Neural cell (in vitro differentiated cells): Measurements from ENCODE around the gene IL12B. TPM values are rescaled to one million over a fixed set of nuclear protein-coding genes. Genes with fewer than 3 reads are reported as not detected.
"Not testable (repeated sequence)": the region's sequence is repeated elsewhere in the genome, so short reads cannot be mapped to it uniquely, and the experiment has no call there.

ENCODE experiments used
- H2AFZ ChIP-seq: fragments of 200-600, 300-800 bp; sonication (generic), shearing (Covaris generic); 2 replicates; pipeline ENCODE4 v1.6.0; 2014; ENCODE audit warnings: low read depth, mild to moderate bottlenecking, antibody characterized with exemption, low read length, moderate library complexity
- H3F3A ChIP-seq: fragments of 200-600 bp; shearing (Covaris generic); 2 replicates; pipeline ENCODE4 v1.6.1; 2016; ENCODE audit warnings: mild to moderate bottlenecking, moderate library complexity, mixed read lengths, antibody characterized with exemption, low read length; ENCODE audit not compliant: insufficient read depth, poor library complexity, severe bottlenecking
- H3K27ac ChIP-seq: fragments of 200-600, 300-800 bp; sonication (generic), shearing (Covaris generic); 2 replicates; pipeline ENCODE4 v1.5.1; 2014; ENCODE audit warnings: mild to moderate bottlenecking, low read length, moderate library complexity
- H3K27me3 ChIP-seq: fragments of 300-800, 200-600 bp; sonication (generic), shearing (Covaris generic); 2 replicates; pipeline ENCODE4 v1.6.0; 2014; ENCODE audit warnings: mild to moderate bottlenecking, low read depth, low read length, moderate library complexity; ENCODE audit not compliant: insufficient read depth
- H3K36me3 ChIP-seq: fragments of 300-800, 200-600 bp; sonication (generic), shearing (Covaris generic); 2 replicates; pipeline ENCODE4 v1.5.1; 2014; ENCODE audit warnings: mild to moderate bottlenecking, antibody characterized with exemption, low read length, moderate library complexity; ENCODE audit not compliant: insufficient read depth
- H3K4me2 ChIP-seq: fragments of 300-800, 200-600 bp; sonication (generic), shearing (Covaris generic); 2 replicates; pipeline ENCODE4 v1.6.0; 2014; ENCODE audit warnings: mild to moderate bottlenecking, low read length
- H3K4me3 ChIP-seq: fragments of 300-800, 200-600 bp; sonication (generic), shearing (Covaris generic); 2 replicates; pipeline ENCODE4 v1.5.1; 2014; ENCODE audit warnings: mild to moderate bottlenecking, low read length, moderate library complexity
- H3K79me2 ChIP-seq: fragments of 200-600 bp; shearing (Covaris generic); replicated peaks from 2 replicates; pipeline ENCODE4 v1.6.0; 2014; ENCODE audit warnings: mild to moderate bottlenecking, low read length, moderate library complexity; ENCODE audit not compliant: insufficient read depth
- H3K9ac ChIP-seq: fragments of 300-800, 200-600 bp; sonication (generic), shearing (Covaris generic); 2 replicates; pipeline ENCODE4 v1.6.1; 2016; ENCODE audit warnings: mild to moderate bottlenecking, low read length, mixed read lengths
- H3K9me2 ChIP-seq: fragments of 200-600 bp; shearing (Covaris generic); 2 replicates; pipeline ENCODE4 v1.6.1; 2016; ENCODE audit warnings: mild to moderate bottlenecking, low read length, mixed read lengths; ENCODE audit not compliant: insufficient read depth
- H3K9me3 ChIP-seq: fragments of 200-600, 300-800 bp; sonication (generic), shearing (Covaris generic); 2 replicates; pipeline ENCODE4 v1.6.1; 2016; ENCODE audit warnings: mild to moderate bottlenecking, mixed run types, low read length, moderate library complexity, mixed read lengths
- H4K20me1 ChIP-seq: fragments of 200-600 bp; shearing (Covaris generic); 2 replicates; pipeline ENCODE4 v1.6.1; 2016; ENCODE audit warnings: mild to moderate bottlenecking, mixed run types; ENCODE audit not compliant: insufficient read depth
- CTCF ChIP-seq: fragments of 450-650 bp; IDR thresholded peaks from 2 replicates; pipeline ENCODE4 v1.5.1; 2014; ENCODE audit warnings: antibody characterized with exemption, mild to moderate bottlenecking, moderate library complexity; ENCODE audit not compliant: poor library complexity, severe bottlenecking
- EP300 ChIP-seq: fragments of 450-650 bp; conservative IDR thresholded peaks from 2 replicates; pipeline ENCODE4 v1.6.1; 2014; ENCODE audit warnings: antibody characterized with exemption, mild to moderate bottlenecking, moderate library complexity; ENCODE audit not compliant: poor library complexity, severe bottlenecking
- EZH2 ChIP-seq: fragments of 200-600, 300-800 bp; shearing (Covaris generic), sonication (generic); IDR thresholded peaks from 2 replicates; pipeline ENCODE4 v1.6.1; 2014; ENCODE audit warnings: antibody characterized with exemption, low read length, borderline replicate concordance, mild to moderate bottlenecking; ENCODE audit not compliant: insufficient read depth, poor library complexity, severe bottlenecking
- MXI1 ChIP-seq: fragments of 450-650 bp; conservative IDR thresholded peaks from 2 replicates; pipeline ENCODE4 v1.6.1; 2014; ENCODE audit warnings: antibody characterized with exemption, mild to moderate bottlenecking; ENCODE audit not compliant: poor library complexity, severe bottlenecking
- POLR2AphosphoS5 ChIP-seq: IDR thresholded peaks from 2 replicates; pipeline ENCODE4 v1.6.1; 2012
- RAD21 ChIP-seq: fragments of 450-650 bp; conservative IDR thresholded peaks from 2 replicates; pipeline ENCODE4 v1.6.1; 2014; ENCODE audit warnings: antibody characterized with exemption, mild to moderate bottlenecking, moderate library complexity
- REST ChIP-seq: IDR thresholded peaks from 2 replicates; pipeline ENCODE4 v1.6.1; 2012; ENCODE audit warnings: borderline replicate concordance
- SMC3 ChIP-seq: fragments of 450-650 bp; conservative IDR thresholded peaks from 2 replicates; pipeline ENCODE4 v1.6.1; 2014; ENCODE audit warnings: antibody characterized with exemption, mild to moderate bottlenecking, moderate library complexity; ENCODE audit not compliant: poor library complexity
- TAF1 ChIP-seq: IDR thresholded peaks from 2 replicates; pipeline ENCODE4 v1.6.1; 2012; ENCODE audit warnings: low read depth
- polyA minus RNA-seq: library from RNA; depleted of rRNA, polyadenylated mRNA; stranded (reverse); fragments of >200 nt; gene quantifications from 2 replicates; pipeline ENCODE4 v1.2.3, GENCODE V29; 2014
- polyA plus RNA-seq: library from polyadenylated mRNA; depleted of rRNA; stranded (reverse); fragments of >200 nt; gene quantifications from 2 replicates; pipeline ENCODE4 v1.2.3, GENCODE V29; 2014

Gene IL12B
- polyA plus RNA-seq = not detected in 2 replicates
- polyA minus RNA-seq = not detected in 2 replicates

GRCh38 chr5:159330131-159330800, at the start of gene IL12B:
Gene IL12B (minus strand): TSS chr5:159330487. CDS start chr5:159326782, 3,705 bp downstream.
- H3K9me3 ChIP-seq = no peaks in the 10 kb centered on the region
- peaks cover 5% of the 10 kb centered on the region for H3K27me3 ChIP-seq
- H3K9ac ChIP-seq = no peak within 1 kb of the TSS
- no peak within 1 kb of the TSS for H2AFZ ChIP-seq
- H3K4me2 ChIP-seq = no peak within 1 kb of the TSS
- H3K36me3 ChIP-seq = no peaks in the 10 kb centered on the region
- peak within 1 kb of the TSS; percentile 51 for H3K4me3 ChIP-seq
- H3K9me2 ChIP-seq = no peaks in the 10 kb centered on the region
- no peaks in the 10 kb centered on the region for H3F3A ChIP-seq
- no peak for TF ChIP-seq RAD21
- no peak for TF ChIP-seq EZH2
- TF ChIP-seq TAF1 = no peak
- no peak for TF ChIP-seq MXI1
- no peak for TF ChIP-seq REST
- TF ChIP-seq SMC3 = no peak
- no peak for TF ChIP-seq POLR2AphosphoS5
- TF ChIP-seq CTCF = no peak
- no peak for TF ChIP-seq EP300
- no peaks in the 10 kb centered on the region for H4K20me1 ChIP-seq
- H3K27ac ChIP-seq = no peak within 1 kb of the TSS
- no peaks in the 10 kb centered on the region for H3K79me2 ChIP-seq

GRCh38 chr5:159377653-159378052, 47.4 kb upstream of the IL12B start:
- Histone ChIP-seq H2AFZ (no peak overlapping the region), H3K9me2 (no peaks in the 10 kb centered on the region), H3K4me3 (no peak overlapping the region), H3K79me2 (no peaks in the 10 kb centered on the region), H3K9me3 (no peaks in the 10 kb centered on the region), H3K4me2 (no peak overlapping the region), H3K36me3 (no peaks in the 10 kb centered on the region), H3K27me3 (no peaks in the 10 kb centered on the region), H4K20me1 (no peaks in the 10 kb centered on the region), H3K27ac (no peak overlapping the region), H3F3A (no peaks in the 10 kb centered on the region), H3K9ac (no peak overlapping the region)
- TF ChIP-seq SMC3 (no peak), POLR2AphosphoS5 (no peak), RAD21 (no peak), EP300 (no peak), REST (no peak), MXI1 (no peak), TAF1 (no peak), EZH2 (no peak), CTCF (no peak)

GRCh38 chr5:159367866-159368265, 37.6 kb upstream of the IL12B start:
- H3K4me3 ChIP-seq, H2AFZ ChIP-seq, H3K27me3 ChIP-seq: not testable (repeated sequence)

More at GRCh38 chr5:159367866-159368265, 37.6 kb upstream of the IL12B start:
- H3K9me3 ChIP-seq, H3K9me2 ChIP-seq, H4K20me1 ChIP-seq, H3K9ac ChIP-seq, H3F3A ChIP-seq, H3K4me2 ChIP-seq, H3K27ac ChIP-seq, H3K36me3 ChIP-seq, H3K79me2 ChIP-seq: not testable (repeated sequence)
